Activated CD8-positive, alpha-beta memory T cell treated with anti-CD3 and anti-CD28 coated beads, Interleukin-2, amount 10 ng/mL, durations not matched to agents 7 days and 5 days (primary cell): Measurements from ENCODE around the gene ETV6. TPM values are rescaled to one million over a fixed set of nuclear protein-coding genes. Genes with fewer than 3 reads are reported as not detected.

Experiments used
- ATAC-seq: fragments of 150-1000 bp; cut with Tn5 transposase; one replicate; pipeline ENCODE4 v1.10.0; 2021; ENCODE audit warnings: moderate library complexity
- CTCF ChIA-PET: fragments of 350-600 bp; sonication (Branson Sonifier 250); formaldehyde crosslinking; loops from one replicate; lab custom pipeline; 2021; ENCODE audit warnings: antibody characterized with exemption; lab: Charles Lee
- DNase-seq: peaks from one replicate; pipeline ENCODE4 v3.0.0-alpha.2; 2020
- H3K27ac Mint-ChIP-seq: one replicate; pipeline ENCODE4 v1.8.0; 2021; ENCODE audit warnings: mild to moderate bottlenecking, mixed read lengths
- H3K27me3 Mint-ChIP-seq: one replicate; pipeline ENCODE4 v1.8.0; 2021; ENCODE audit warnings: mixed read lengths
- H3K36me3 Mint-ChIP-seq: one replicate; pipeline ENCODE4 v1.8.0; 2021; ENCODE audit warnings: mild to moderate bottlenecking, mixed read lengths
- H3K4me1 Mint-ChIP-seq: one replicate; pipeline ENCODE4 v1.8.0; 2021; ENCODE audit warnings: mixed read lengths
- H3K4me3 Mint-ChIP-seq: one replicate; pipeline ENCODE4 v1.8.0; 2021; ENCODE audit warnings: mild to moderate bottlenecking, moderate library complexity, mixed read lengths
- H3K9me3 Mint-ChIP-seq: one replicate; pipeline ENCODE4 v1.8.0; 2022; ENCODE audit warnings: low read depth, mixed read lengths
- total RNA-seq, 2 experiments: library from RNA; stranded (reverse); gene quantifications; one replicate each; pipeline ENCODE4 v1.2.3, GENCODE V29; 2021

The ETV6 gene
- total RNA-seq, 2 experiments from 2014 or later = 29.4 to 32.6 TPM

DNA sequence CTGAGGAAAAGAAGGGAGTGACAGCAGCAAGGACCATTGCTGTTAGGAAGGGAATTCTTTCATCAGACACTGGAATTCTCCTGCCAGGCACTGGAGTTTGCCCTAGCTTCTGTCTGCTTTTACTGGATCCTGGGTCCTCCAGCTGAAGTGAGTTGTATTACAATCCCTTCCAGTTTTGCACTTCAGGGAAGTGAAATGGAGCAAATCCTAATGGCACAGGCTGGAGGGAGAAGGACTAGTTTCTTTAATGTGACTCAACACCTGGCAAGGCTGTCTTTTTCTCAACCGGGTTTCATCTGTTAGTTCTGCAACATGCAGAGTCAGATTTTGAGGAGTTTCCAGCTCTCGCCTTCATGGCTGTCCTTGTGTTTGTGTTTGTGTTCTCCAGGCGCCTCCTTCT is 45.8 kb downstream of the ETV6 start:
- peaks cover 11% of the 10 kb centered on the region for H3K4me1 Mint-ChIP-seq

GRCh38 chr12:11696084-11696483 is 46.6 kb downstream of the ETV6 start:
- CTCF ChIA-PET = no interaction called here
- Mint-ChIP-seq H3K9me3 (no peaks in the 10 kb centered on the region), H3K4me3 (no peak overlapping the region), H3K4me1 (peaks cover 13% of the 10 kb centered on the region), H3K27me3 (no peaks in the 10 kb centered on the region), H3K36me3 (peaks cover 12% of the 10 kb centered on the region), H3K27ac (no peak overlapping the region)
- no peak for ATAC-seq
- DNase-seq = no peak

More for the DNA sequence above, 45.8 kb downstream of the ETV6 start:
- Mint-ChIP-seq H3K36me3 (peaks cover 12% of the 10 kb centered on the region), H3K4me3 (no peak overlapping the region), H3K27me3 (no peaks in the 10 kb centered on the region), H3K9me3 (no peaks in the 10 kb centered on the region), H3K27ac (no peak overlapping the region)
- DNase-seq (no peak), ATAC-seq (no peak)
- CTCF ChIA-PET = no interaction called here

DNA sequence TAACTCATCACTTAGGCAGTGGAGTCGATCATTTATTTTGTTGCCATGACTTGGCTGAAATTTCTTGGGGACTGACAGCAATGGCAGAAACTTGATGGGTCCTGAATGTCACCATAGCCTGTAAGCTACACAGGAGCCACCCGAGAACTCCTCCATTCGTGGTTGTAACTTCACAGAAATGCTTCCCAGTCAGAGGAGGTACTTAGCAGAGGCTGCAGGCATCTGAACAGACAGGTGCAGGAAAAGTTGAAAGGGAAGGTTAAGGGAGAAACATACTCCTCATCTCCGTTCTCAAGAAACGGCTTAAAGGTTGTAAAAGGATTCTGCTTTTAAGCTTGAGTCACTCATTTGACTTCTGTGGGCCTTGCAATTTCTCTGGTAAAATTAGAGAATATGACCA is 47.7 kb downstream of the ETV6 start:
- no peak for ATAC-seq
- no peak overlapping the region for H3K27ac Mint-ChIP-seq
- H3K36me3 Mint-ChIP-seq = peaks cover 18% of the 10 kb centered on the region
- H3K4me3 Mint-ChIP-seq = no peak overlapping the region
- DNase-seq = no peak
- peaks cover 19% of the 10 kb centered on the region for H3K4me1 Mint-ChIP-seq
- CTCF ChIA-PET = no interaction called here
- H3K27me3 Mint-ChIP-seq = no peaks in the 10 kb centered on the region
- H3K9me3 Mint-ChIP-seq = no peaks in the 10 kb centered on the region

GRCh38 chr12:11697670-11698387 is 48.4 kb downstream of the ETV6 start:
- Mint-ChIP-seq H3K9me3 (no peaks in the 10 kb centered on the region), H3K4me3 (no peak overlapping the region), H3K27ac (no peak overlapping the region), H3K36me3 (peaks cover 18% of the 10 kb centered on the region), H3K27me3 (no peaks in the 10 kb centered on the region), H3K4me1 (peaks cover 23% of the 10 kb centered on the region)
- ATAC-seq (no peak), DNase-seq (no peak)
- CTCF ChIA-PET = no interaction called here

DNA sequence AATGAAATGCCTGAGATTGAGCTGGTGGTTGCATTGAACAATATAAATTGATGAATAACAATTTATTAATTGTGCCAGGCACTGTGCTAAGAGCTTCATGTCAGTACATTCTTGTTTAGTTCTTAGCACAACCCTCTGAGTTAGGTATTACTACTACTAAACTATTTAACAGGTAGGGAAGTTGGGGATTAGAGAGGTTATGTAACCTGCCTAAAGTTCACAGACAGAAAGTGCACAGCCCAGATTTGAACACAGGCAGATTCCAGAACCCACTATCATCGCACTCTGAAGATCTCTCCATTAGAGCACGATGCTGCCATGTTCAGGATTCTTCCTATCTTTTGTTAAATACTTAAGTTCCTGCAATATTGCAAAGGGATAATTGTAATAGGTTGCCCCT is 49.3 kb downstream of the ETV6 start:
- Mint-ChIP-seq H3K4me3 (no peak overlapping the region), H3K4me1 (peaks cover 30% of the 10 kb centered on the region), H3K27ac (no peak overlapping the region), H3K9me3 (no peaks in the 10 kb centered on the region), H3K27me3 (no peaks in the 10 kb centered on the region), H3K36me3 (peaks cover 18% of the 10 kb centered on the region)
- DNase-seq (no peak), ATAC-seq (no peak)
- CTCF ChIA-PET = no interaction called here

- CTCF ChIA-PET = no interaction called here
- Mint-ChIP-seq H3K27ac (no peak overlapping the region), H3K36me3 (peaks cover 13% of the 10 kb centered on the region), H3K9me3 (no peaks in the 10 kb centered on the region), H3K27me3 (no peaks in the 10 kb centered on the region), H3K4me3 (no peak overlapping the region), H3K4me1 (peaks cover 30% of the 10 kb centered on the region)
- DNase-seq (no peak), ATAC-seq (no peak)
Measured at GRCh38 chr12:11701433-11701832, 52.0 kb downstream of the ETV6 start.

GRCh38 chr12:11702959-11703358 is 53.5 kb downstream of the ETV6 start:
- Mint-ChIP-seq H3K27ac (no peak overlapping the region), H3K36me3 (peaks cover 12% of the 10 kb centered on the region), H3K9me3 (no peaks in the 10 kb centered on the region), H3K4me1 (peaks cover 24% of the 10 kb centered on the region), H3K27me3 (no peaks in the 10 kb centered on the region), H3K4me3 (no peak overlapping the region)
- DNase-seq (no peak), ATAC-seq (no peak)
- CTCF ChIA-PET = no interaction called here

- CTCF ChIA-PET = no interaction called here
- no peak overlapping the region for H3K4me3 Mint-ChIP-seq
Measured at GRCh38 chr12:11703378-11703777, 53.9 kb downstream of the ETV6 start.

GRCh38 chr12:11704089-11704488 is 54.6 kb downstream of the ETV6 start:
- H3K27ac Mint-ChIP-seq = no peak overlapping the region
- H3K4me3 Mint-ChIP-seq = no peak overlapping the region
- H3K36me3 Mint-ChIP-seq = peaks cover 12% of the 10 kb centered on the region
- H3K27me3 Mint-ChIP-seq = no peaks in the 10 kb centered on the region
- no peaks in the 10 kb centered on the region for H3K9me3 Mint-ChIP-seq
- CTCF ChIA-PET = no interaction called here
- DNase-seq (no peak), ATAC-seq (no peak)
- H3K4me1 Mint-ChIP-seq = peaks cover 18% of the 10 kb centered on the region

More at GRCh38 chr12:11703378-11703777, 53.9 kb downstream of the ETV6 start:
- Mint-ChIP-seq H3K36me3 (peaks cover 12% of the 10 kb centered on the region), H3K27me3 (no peaks in the 10 kb centered on the region), H3K27ac (no peak overlapping the region), H3K4me1 (peaks cover 19% of the 10 kb centered on the region), H3K9me3 (no peaks in the 10 kb centered on the region)
- no peak for ATAC-seq
- no peak for DNase-seq

- Mint-ChIP-seq H3K27me3 (no peaks in the 10 kb centered on the region), H3K4me1 (peaks cover 18% of the 10 kb centered on the region), H3K4me3 (no peak overlapping the region), H3K27ac (no peak overlapping the region), H3K9me3 (no peaks in the 10 kb centered on the region), H3K36me3 (peaks cover 10% of the 10 kb centered on the region)
- CTCF ChIA-PET = no interaction called here
- DNase-seq (no peak), ATAC-seq (no peak)
Measured at GRCh38 chr12:11705010-11705409, 55.5 kb downstream of the ETV6 start.

- CTCF ChIA-PET = no interaction called here
- Mint-ChIP-seq H3K4me3 (no peak overlapping the region), H3K27me3 (no peaks in the 10 kb centered on the region), H3K4me1 (peaks cover 15% of the 10 kb centered on the region), H3K9me3 (no peaks in the 10 kb centered on the region), H3K27ac (no peak overlapping the region), H3K36me3 (peaks cover 8% of the 10 kb centered on the region)
- DNase-seq (no peak), ATAC-seq (no peak)
Measured at GRCh38 chr12:11706509-11707379, 57.3 kb downstream of the ETV6 start.

GRCh38 chr12:11707535-11707934 is 58.1 kb downstream of the ETV6 start:
- ATAC-seq (no peak), DNase-seq (no peak)
- Mint-ChIP-seq H3K27me3 (no peaks in the 10 kb centered on the region), H3K4me1 (peaks cover 14% of the 10 kb centered on the region), H3K9me3 (no peaks in the 10 kb centered on the region), H3K4me3 (no peak overlapping the region), H3K36me3 (peaks cover 4% of the 10 kb centered on the region), H3K27ac (no peak overlapping the region)
- CTCF ChIA-PET = no interaction called here

DNA sequence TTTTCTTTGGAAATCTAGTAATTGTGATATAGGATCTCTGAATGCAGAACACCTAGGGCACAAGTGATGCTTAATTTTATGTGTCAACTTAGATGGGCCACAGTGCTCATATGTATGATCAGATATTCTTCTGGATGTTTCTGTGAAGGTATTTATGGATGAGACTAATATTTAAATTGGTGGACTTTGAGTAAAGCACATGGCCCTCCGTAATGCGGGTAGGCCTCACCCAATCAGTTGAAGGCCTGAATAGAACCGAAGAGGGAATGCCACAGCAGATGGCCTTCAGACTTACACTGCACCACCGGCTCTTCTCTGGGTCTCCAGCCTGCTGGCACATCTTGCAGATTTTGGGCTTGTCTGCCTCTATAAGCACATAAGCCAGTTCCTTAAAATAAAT is 60.0 kb downstream of the ETV6 start:
- H3K4me1 Mint-ChIP-seq = peaks cover 7% of the 10 kb centered on the region
- H3K4me3 Mint-ChIP-seq = no peak overlapping the region
- CTCF ChIA-PET = no interaction called here
- H3K36me3 Mint-ChIP-seq = peaks cover 8% of the 10 kb centered on the region
- no peaks in the 10 kb centered on the region for H3K27me3 Mint-ChIP-seq
- ATAC-seq (no peak), DNase-seq (no peak)
- H3K9me3 Mint-ChIP-seq = no peaks in the 10 kb centered on the region
- H3K27ac Mint-ChIP-seq = no peak overlapping the region

GRCh38 chr12:11710431-11710830 is 61.0 kb downstream of the ETV6 start:
- Mint-ChIP-seq H3K36me3 (peaks cover 11% of the 10 kb centered on the region), H3K4me1 (peaks cover 7% of the 10 kb centered on the region), H3K27ac (no peak overlapping the region), H3K4me3 (no peak overlapping the region), H3K27me3 (no peaks in the 10 kb centered on the region), H3K9me3 (no peaks in the 10 kb centered on the region)
- no peak for ATAC-seq
- CTCF ChIA-PET = interaction anchor here (0.6 kb wide), 1 partner anchor 296 kb away, joined by 5 read pairs; no protein-coding TSS in a partner anchor
- DNase-seq = no peak
